Omental fat pad (tissue), 4 donors: ENCODE results near the gene ST8SIA5. TPM values are rescaled to one million over a fixed set of nuclear protein-coding genes. Genes with fewer than 3 reads are reported as not detected.

Source experiments
- ATAC-seq: fragments of 150-250 bp; one replicate; pipeline ENCODE4 v1.9.1; 2016; ENCODE audit warnings: mild to moderate bottlenecking, moderate library complexity; ENCODE audit not compliant: low FRiP score
- DNase-seq: peaks from one replicate; pipeline ENCODE4 v3.0.0-alpha.2; 2019; ENCODE audit warnings: low spot score
- CTCF ChIP-seq, 3 donors: fragments of 450-650 bp; IDR thresholded peaks; one replicate each; pipeline ENCODE4 v1.5.1; 2016 to 2017; ENCODE audit warnings: antibody characterized with exemption in 3 of 3, mild to moderate bottlenecking in 3 of 3, moderate library complexity in 2 of 3
- total RNA-seq, 4 donors: library from RNA; depleted of rRNA; stranded (reverse); fragments of >200 nt; gene quantifications; one replicate each; pipeline ENCODE4 v1.1.0, GENCODE V29; 2016

ST8SIA5 gene
- total RNA-seq, 4 donors from 2014 or later: 0.50 TPM; not detected in 3

DNA sequence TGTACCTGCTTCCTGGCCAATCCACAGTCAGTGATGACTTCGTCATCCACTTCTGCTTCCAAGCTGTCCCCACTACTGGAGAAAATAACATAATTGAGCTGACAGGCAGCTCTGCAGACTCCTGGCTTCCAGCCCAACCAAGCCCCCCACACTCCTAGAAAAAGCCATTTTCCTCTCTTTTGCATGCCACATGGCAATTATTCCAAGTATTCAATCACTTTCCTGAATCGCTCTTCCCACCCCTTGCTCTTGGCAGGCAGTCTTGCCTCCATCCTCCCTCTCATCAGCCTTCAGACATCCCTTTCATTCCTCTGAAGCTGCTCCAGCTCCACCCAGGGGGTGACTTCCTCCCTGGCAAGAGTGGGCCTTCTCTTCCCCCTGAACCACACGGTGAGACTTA, 14.3 kb upstream of the ST8SIA5 start:
- no peak for ATAC-seq
- no peak for TF ChIP-seq CTCF (IDR thresholded peaks at IDR 0.05)
- no peak for DNase-seq

GRCh38 chr18:46770708-46771107, 13.9 kb upstream of the ST8SIA5 start:
- DNase-seq (no peak), ATAC-seq (no peak)
- TF ChIP-seq CTCF (IDR thresholded peaks at IDR 0.05): no peak

DNA sequence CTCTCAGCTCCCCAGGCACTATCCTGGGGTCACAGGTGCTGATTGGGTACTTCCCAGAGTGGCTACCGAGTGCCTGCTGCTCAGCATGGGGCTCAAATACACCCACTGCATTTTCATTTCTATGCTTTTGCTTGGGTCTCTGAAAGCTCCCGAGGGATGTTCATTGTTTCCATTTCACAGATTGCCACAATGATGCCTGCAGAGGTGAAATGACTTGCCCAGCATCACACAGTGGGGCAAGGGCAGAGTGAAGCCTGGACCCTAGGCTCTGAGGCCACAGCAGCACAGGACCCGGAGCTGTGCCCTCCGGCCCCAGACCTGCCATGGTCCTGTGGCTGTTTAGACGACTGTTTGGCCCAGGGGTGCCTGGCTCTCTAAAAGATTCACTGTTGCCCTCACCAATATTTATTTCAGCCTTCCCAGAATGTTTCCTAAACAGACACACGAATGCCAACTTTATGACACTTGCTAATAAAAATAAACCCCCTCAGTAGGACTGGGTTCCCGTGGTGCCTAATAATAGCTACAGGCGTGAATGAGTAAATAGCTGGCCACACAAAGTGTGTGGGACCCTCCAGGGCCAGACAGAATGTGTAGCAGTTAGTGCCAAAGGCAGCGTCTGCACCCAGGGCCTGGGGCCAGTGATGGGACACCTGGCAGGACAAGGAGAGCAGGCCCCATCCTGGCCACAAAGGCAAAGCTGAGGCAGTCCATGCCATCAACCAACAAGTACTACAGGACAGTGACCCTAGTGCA, 11.5 kb upstream of the ST8SIA5 start:
- DNase-seq (no peak), ATAC-seq (no peak)
- TF ChIP-seq CTCF (IDR thresholded peaks at IDR 0.05): no peak

DNA sequence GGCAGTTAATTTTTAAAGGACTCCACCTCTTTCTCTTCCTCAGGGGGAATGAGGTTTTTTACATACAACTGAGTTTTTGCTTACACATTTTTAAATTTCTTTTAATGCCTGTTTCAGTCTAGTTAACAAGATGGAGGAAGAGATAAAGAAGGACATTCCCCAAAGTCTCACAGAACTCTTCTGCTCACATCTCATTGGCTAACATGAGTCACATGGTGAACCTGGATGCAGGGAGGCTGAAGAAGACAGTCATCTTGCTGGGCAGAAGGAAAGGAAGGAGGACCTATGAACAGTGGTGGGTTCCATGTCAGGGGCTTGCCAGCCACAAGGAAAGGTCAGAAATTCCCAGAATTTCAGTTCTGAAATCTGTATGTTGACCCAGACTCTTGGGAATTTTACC, 10.4 kb upstream of the ST8SIA5 start:
- DNase-seq (no peak), ATAC-seq (no peak)
- TF ChIP-seq CTCF (IDR thresholded peaks at IDR 0.05): no peak

DNA sequence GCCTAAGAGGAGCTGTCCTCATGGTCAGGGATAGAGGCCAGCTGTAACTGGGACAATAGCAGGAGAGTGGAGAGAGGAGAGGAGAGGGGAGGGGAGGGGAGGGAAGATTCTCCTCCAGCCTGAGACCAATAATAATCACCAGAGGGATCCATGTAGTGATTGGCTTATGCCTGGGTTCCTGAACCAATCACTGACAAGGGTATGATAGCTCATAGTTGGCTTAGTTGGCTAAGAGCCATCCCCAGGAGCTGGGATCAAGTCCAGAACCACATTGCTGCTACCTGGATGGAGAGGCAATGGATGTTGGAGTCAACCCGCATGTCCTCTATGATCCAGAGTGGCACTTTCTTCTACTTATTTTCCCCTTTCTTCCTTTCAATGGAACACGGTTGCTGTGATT, 7.7 kb upstream of the ST8SIA5 start:
- TF ChIP-seq CTCF (IDR thresholded peaks at IDR 0.05): no peak
- DNase-seq: no peak
- no peak for ATAC-seq

DNA sequence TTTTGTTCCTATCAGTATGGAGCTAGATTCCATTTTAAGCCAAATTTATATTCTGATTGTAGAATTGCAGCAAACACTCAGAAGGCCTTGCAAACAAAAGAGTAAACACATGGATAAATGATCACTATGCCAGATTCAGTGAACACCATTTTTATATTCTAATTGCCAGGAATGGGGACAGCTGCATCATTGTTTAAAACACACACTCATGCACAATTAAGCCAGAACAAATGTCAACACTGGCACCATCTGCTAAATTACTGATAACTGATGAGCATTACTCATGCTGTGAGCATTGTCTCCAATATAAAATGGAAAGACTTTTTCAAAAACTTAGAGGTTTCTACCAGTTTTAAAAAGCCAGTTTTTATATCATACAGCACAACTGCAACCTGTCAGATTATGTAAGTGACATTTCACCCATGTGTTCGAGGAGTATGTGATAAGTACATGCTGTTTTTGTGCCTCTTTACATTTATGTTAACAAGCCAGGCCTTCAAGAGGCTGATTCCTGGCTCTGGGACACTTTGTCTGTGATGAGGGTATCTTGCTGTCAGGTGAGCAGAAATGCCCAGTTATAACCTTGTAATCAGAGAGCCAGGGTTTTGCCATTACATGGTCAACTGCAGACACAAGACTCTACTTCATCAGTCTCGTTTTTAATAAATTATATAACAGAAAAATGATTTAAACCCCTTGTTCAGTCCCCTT, 4.4 kb upstream of the ST8SIA5 start:
- ATAC-seq: no peak
- no peak for TF ChIP-seq CTCF (IDR thresholded peaks at IDR 0.05)
- DNase-seq: no peak

DNA sequence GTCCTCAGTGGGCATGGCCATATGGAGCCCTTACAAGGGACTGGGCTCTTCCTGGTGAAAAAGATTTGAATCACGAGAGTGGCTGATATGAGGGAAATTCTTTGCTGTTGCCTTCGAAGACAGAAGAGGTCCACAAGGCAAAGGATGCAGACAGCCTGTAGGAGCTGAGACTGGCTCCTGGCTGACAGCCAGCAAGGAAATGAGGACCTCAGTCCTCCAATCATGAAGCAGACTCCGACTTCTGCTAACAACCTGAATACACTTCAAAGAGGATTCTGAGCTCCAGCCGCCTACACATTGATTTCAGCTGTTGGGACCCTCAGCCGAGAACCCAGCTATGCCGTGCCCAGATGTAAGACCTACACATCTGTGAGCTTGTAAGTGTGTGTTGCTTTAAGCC, 3.0 kb upstream of the ST8SIA5 start:
- TF ChIP-seq CTCF (IDR thresholded peaks at IDR 0.05): no peak
- DNase-seq (no peak), ATAC-seq (no peak)
